BLaER1 (cell line): ENCODE data around the gene SCFD2.
A peak's percentile ranks its signal among the peaks of the same experiment; 100 is the strongest.
"Not testable (repeated sequence)": the region's sequence is repeated elsewhere in the genome, so short reads cannot be mapped to it uniquely, and the experiment has no call there.

ENCODE experiments used
- H3K27ac ChIP-seq: shearing (Covaris generic); formaldehyde crosslinking; 2 replicates; pipeline ENCODE4 v1.8.1; 2022
- H3K27me3 ChIP-seq: shearing (Covaris generic); formaldehyde crosslinking; 2 replicates; pipeline ENCODE4 v1.8.1; 2022
- H3K36me3 ChIP-seq: shearing (Covaris generic); formaldehyde crosslinking; 2 replicates; pipeline ENCODE4 v1.8.1; 2022
- H3K4me1 ChIP-seq: shearing (Covaris generic); formaldehyde crosslinking; 2 replicates; pipeline ENCODE4 v1.8.1; 2022
- H3K4me2 ChIP-seq: shearing (Covaris generic); formaldehyde crosslinking; 2 replicates; pipeline ENCODE4 v1.8.1; 2022
- H3K4me3 ChIP-seq: shearing (Covaris generic); formaldehyde crosslinking; 2 replicates; pipeline ENCODE4 v1.8.1; 2022
- H3K9ac ChIP-seq: shearing (Covaris generic); formaldehyde crosslinking; 2 replicates; pipeline ENCODE4 v1.8.1; 2022
- H3K9me3 ChIP-seq: shearing (Covaris generic); formaldehyde crosslinking; 2 replicates; pipeline ENCODE4 v1.8.1; 2022
- H4K20me1 ChIP-seq: shearing (Covaris generic); formaldehyde crosslinking; 2 replicates; pipeline ENCODE4 v1.8.1; 2022
- Cebpa-rat ChIP-seq: shearing (Covaris generic); IDR thresholded peaks from 2 replicates; pipeline ENCODE4 v1.8.1; 2022

The SCFD2 gene

DNA sequence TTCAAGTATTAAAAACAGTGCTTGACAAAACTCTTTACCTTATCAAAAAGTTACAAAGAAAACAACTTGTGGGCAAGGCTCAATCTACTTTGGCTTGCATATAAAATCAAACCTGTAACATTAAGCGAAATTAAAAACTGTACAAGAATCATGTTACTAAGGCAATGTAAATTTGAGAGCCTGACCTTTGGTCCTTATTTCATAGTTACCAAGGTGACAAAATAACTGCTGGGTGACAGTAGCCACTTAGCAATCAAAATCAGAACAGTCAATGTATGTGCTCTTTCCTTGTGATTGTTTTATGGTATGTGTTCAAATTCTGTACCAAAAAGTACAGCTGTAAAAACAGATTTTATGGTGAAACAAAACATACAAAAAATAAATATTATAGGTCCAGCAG is 299.7 kb downstream of the SCFD2 start:
- TF ChIP-seq Cebpa-rat: no peak
- no peaks in the 10 kb centered on the region for H3K27me3 ChIP-seq
- peaks cover 11% of the 10 kb centered on the region for H3K36me3 ChIP-seq
- H3K4me1 ChIP-seq: no peaks in the 10 kb centered on the region
- no peak overlapping the region for H3K4me3 ChIP-seq
- H3K9me3 ChIP-seq: peaks cover 20% of the 10 kb centered on the region
- no peak overlapping the region for H3K9ac ChIP-seq
- H4K20me1 ChIP-seq: no peaks in the 10 kb centered on the region
- H3K4me2 ChIP-seq: no peak overlapping the region
- no peak overlapping the region for H3K27ac ChIP-seq

DNA sequence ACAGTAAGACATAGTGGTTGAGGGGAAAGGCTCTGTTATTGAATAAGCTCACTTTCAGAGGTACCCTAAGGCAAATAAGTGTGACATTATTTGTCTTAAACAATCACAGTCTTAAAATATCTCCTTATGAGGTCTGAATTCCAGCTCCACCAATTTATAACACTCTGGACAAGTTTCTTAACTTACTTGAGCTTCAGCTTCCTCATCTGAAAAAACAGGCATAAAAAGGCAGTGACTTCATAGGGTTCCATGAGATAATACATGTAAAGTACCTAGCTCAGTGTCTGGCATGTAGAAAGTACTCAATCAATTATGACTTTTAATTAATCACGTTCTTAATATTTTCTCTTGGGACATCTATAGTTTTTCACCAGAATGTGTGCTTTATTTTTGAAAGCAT is 301.3 kb downstream of the SCFD2 start:
- Histone ChIP-seq H3K36me3 (peaks cover 11% of the 10 kb centered on the region), H3K4me2 (no peak overlapping the region), H3K9ac (no peak overlapping the region), H3K4me3 (no peak overlapping the region), H3K9me3 (peaks cover 20% of the 10 kb centered on the region), H3K27ac (no peak overlapping the region), H3K27me3 (no peaks in the 10 kb centered on the region), H3K4me1 (no peaks in the 10 kb centered on the region), H4K20me1 (no peaks in the 10 kb centered on the region)
- no peak for TF ChIP-seq Cebpa-rat

DNA sequence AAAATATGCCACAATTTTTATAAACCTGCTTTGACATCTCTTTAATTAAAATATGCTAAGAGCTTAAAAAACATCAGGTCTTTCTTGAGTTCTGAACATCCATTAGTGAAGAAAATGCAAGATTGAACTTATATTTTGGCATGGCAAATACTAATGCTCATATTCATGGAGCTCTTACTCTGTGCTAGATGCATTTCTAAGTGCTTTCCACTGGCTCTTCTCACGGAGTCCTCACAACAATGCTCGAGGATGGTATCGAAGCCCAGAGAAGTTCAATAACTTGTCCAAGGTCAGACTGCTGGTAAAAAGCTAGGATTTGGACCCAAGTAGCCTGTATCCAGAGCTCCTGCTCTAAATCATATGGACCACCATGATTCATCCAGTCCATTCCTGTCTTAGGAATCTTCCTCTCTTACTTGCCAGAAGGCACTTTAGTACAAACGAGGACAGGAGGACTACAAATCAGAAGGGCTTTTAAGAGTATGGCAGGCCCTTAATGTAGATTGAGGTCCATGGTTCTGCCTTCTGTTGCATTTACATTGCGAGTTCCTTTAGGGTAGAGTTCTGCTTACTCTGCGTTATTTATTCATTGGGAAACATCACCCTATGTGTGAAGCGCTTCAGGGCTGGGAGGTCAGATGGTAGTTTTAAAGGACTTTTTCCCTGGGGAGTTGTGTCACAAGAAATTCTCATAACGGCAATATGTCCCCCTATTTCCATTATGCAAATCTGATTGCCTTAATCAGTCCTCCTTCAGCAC is 304.6 kb downstream of the SCFD2 start:
- H4K20me1 ChIP-seq: no peaks in the 10 kb centered on the region
- no peaks in the 10 kb centered on the region; the same call in 1 of the 2 replicates for H3K4me1 ChIP-seq
- TF ChIP-seq Cebpa-rat: no peak
- no peaks in the 10 kb centered on the region for H3K27me3 ChIP-seq
- no peak overlapping the region for H3K9ac ChIP-seq
- no peak overlapping the region for H3K4me2 ChIP-seq
- no peak overlapping the region for H3K4me3 ChIP-seq
- no peaks in the 10 kb centered on the region; the same call in 1 of the 2 replicates for H3K36me3 ChIP-seq
- no peaks in the 10 kb centered on the region for H3K9me3 ChIP-seq
- H3K27ac ChIP-seq: no peak overlapping the region

DNA sequence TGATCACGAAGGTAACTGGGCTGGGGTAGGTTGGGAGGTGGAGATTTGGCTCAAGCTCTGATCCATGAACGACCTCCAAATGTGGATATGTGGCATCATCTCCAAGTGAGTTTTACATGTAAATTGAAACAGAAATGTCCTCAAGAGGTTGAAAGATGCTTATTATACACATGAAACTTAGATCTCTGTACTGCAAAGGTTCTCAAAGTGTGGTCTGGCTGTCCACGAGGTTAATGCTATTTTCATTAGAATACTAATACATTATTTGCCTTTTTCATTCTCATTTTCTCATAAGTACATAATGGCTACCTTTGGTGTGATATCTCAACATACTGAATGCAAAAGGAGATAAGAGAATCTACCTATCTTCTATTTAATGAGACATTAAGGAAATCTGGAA is 305.6 kb downstream of the SCFD2 start:
- Histone ChIP-seq H3K4me2 (no peak overlapping the region), H3K27ac (no peak overlapping the region), H3K27me3 (no peaks in the 10 kb centered on the region), H3K4me1 (peaks cover 10% of the 10 kb centered on the region), H3K4me3 (no peak overlapping the region), H3K9me3 (no peaks in the 10 kb centered on the region), H3K9ac (no peak overlapping the region), H3K36me3 (no peaks in the 10 kb centered on the region; the same call in 1 of the 2 replicates), H4K20me1 (no peaks in the 10 kb centered on the region)
- no peak for TF ChIP-seq Cebpa-rat

DNA sequence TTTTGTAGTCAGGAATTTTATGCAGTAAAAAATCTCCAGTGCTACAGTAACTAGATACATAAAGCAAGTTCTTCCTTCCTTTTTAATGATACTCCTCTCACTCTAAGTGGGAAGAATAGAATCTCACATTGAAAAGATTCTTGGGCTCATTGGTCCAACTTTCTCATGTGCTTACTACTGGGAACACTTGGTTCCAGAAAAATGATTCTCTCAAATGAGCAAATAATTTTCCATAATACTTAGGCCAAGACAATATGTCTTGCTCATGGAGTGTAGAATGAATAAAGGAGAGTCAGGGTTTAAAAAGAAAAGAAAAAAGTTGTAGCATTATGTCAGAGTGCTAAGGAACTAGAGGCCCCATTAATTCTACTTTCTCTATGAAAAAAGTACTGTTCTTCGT is 306.0 kb downstream of the SCFD2 start:
- Histone ChIP-seq H3K27ac (no peak overlapping the region), H3K9me3 (no peaks in the 10 kb centered on the region)

DNA sequence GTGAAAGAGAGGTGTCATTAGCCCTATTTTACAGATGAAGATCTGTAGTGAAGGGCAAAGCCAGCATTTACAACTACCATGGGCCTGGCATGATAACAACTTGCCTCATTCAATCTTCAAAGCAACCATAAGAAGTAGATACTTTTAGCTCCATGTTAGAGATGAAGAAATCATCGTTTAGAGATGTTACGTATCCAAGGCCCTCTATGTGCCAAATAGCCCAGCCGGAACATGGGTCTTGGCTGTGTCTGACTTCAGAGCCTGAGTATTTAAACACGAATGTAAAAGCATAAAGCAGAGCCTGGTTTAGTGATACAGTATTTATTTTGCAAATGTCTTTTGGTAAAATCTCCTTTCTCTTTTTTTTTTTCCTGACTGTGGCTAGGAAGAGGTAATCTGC is 306.6 kb downstream of the SCFD2 start:
- Histone ChIP-seq H3K4me1 (peaks cover 18% of the 10 kb centered on the region), H3K27ac (no peak overlapping the region), H3K9ac (no peak overlapping the region), H3K36me3 (no peaks in the 10 kb centered on the region; the same call in 1 of the 2 replicates), H3K4me3 (no peak overlapping the region), H4K20me1 (no peaks in the 10 kb centered on the region), H3K4me2 (no peak overlapping the region), H3K27me3 (no peaks in the 10 kb centered on the region), H3K9me3 (no peaks in the 10 kb centered on the region)
- TF ChIP-seq Cebpa-rat: no peak

More for the DNA sequence above, 306.0 kb downstream of the SCFD2 start:
- no peak overlapping the region for H3K9ac ChIP-seq
- H3K36me3 ChIP-seq: no peaks in the 10 kb centered on the region; the same call in 1 of the 2 replicates
- no peaks in the 10 kb centered on the region for H3K27me3 ChIP-seq
- H3K4me3 ChIP-seq: no peak overlapping the region
- TF ChIP-seq Cebpa-rat: no peak
- no peaks in the 10 kb centered on the region for H4K20me1 ChIP-seq
- H3K4me2 ChIP-seq: no peak overlapping the region
- H3K4me1 ChIP-seq: peaks cover 14% of the 10 kb centered on the region

DNA sequence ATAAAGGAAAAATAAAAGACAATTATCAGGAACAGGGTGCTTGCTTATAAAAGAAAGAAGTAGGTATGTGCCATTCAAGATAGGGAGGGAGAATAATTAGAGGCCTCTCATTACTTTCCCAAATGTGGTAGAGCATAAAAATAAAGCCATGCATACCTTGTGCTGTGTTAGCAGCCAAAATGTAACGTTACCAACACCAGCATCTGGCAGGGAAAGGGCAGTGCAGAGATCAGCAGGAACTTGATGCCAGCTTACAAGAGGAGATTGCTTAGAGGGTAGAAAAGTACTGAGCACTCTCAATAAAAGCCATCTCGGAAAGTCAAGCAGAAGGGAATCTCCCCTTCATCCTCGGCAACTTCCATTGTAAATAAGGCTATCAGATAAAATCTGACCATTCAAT is 308.2 kb downstream of the SCFD2 start:
- H3K4me2 ChIP-seq: no peak overlapping the region
- peaks cover 18% of the 10 kb centered on the region for H3K4me1 ChIP-seq
- no peak overlapping the region for H3K4me3 ChIP-seq
- H3K36me3 ChIP-seq: no peaks in the 10 kb centered on the region; the same call in 1 of the 2 replicates
- H3K27me3 ChIP-seq: no peaks in the 10 kb centered on the region
- H3K9me3 ChIP-seq: no peaks in the 10 kb centered on the region
- no peak for TF ChIP-seq Cebpa-rat
- no peak overlapping the region for H3K27ac ChIP-seq
- H3K9ac ChIP-seq: no peak overlapping the region
- no peaks in the 10 kb centered on the region for H4K20me1 ChIP-seq

DNA sequence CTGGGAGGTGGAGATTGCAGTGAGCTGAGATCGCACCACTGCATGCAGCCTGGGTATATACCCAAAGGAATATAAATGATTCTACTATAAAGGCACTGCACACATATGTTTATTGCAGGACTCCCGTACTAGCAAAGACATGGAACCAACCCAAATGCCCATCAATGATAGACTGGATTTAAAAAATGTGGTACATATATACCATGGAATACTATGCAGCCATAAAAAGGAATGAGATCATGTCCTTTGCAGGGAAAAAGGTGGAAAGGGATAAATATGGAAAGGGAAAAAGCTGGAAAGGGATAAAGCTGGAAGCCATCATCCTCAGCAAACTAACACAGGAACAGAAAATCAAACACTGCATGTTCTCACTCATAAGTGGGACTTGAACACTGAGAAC is 308.8 kb downstream of the SCFD2 start:
- H3K4me2 ChIP-seq, H3K4me3 ChIP-seq, H3K9me3 ChIP-seq, H3K36me3 ChIP-seq, H3K9ac ChIP-seq, H3K27ac ChIP-seq, H4K20me1 ChIP-seq, H3K27me3 ChIP-seq: not testable (repeated sequence)
- H3K4me1 ChIP-seq: peaks cover 18% of the 10 kb centered on the region

DNA sequence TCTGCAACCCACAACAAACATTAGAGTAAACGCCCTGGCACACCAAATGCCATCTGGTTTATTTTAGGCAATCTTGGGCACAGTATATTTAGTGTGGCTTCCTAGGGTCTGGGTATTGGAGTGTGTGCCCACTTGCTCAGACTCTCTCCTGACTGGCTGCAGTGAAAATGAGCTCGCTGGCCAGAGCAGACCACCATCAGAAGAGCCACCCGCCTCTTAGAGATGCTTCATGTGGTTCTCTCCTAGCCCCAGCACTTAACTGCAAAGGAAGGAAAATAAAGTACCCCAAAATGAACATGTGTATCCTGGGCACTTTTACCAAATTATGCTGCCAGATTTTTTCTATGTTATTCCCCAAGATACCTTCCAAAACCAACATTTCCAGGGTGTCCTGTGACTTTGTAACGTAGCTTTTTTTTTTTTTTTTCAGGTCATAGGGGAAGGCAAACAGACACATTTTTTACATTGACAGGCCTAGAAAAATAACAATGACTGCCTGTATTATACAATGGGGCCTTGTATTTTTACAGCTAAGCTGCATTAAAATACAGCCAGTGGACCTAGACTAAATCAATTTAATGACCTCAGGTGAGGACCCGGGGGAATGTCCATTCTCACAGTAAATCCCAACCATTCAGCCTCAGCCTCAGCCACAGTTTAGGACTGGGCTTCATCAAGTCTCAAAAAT is 310.0 kb downstream of the SCFD2 start:
- Histone ChIP-seq H3K9ac (no peak overlapping the region), H3K4me2 (peak overlapping the region; percentile 41), H4K20me1 (no peaks in the 10 kb centered on the region), H3K4me3 (no peak overlapping the region), H3K4me1 (peaks cover 18% of the 10 kb centered on the region), H3K27ac (no peak overlapping the region), H3K27me3 (no peaks in the 10 kb centered on the region), H3K9me3 (no peaks in the 10 kb centered on the region), H3K36me3 (no peaks in the 10 kb centered on the region)
- TF ChIP-seq Cebpa-rat: no peak

DNA sequence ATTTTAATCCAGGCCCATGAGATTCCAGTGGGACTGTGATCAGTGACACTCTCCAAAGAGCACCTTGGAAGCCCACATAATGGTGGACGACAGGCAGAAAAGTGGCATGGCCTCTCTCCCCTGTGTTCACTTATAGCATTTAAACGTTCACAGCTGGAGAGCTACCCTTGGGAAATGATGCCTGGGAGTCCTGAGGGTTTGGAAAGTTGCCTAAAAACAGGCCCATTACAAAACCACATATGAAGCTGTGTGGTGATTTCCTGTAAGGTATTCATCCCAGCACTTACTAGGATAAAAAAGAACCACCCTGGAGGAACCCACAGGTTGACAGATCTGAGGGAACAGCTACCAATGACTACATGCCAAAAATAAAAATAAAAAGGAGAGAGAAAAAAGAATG is 310.6 kb downstream of the SCFD2 start:
- Histone ChIP-seq H3K4me1 (peaks cover 18% of the 10 kb centered on the region), H3K36me3 (no peaks in the 10 kb centered on the region), H3K4me3 (no peak overlapping the region), H3K27ac (no peak overlapping the region), H3K9ac (no peak overlapping the region), H3K9me3 (no peaks in the 10 kb centered on the region), H4K20me1 (no peaks in the 10 kb centered on the region), H3K4me2 (peak overlapping the region; percentile 41), H3K27me3 (no peaks in the 10 kb centered on the region)
- TF ChIP-seq Cebpa-rat: no peak
